Endometrial microvascular endothelial cells (primary cell): ENCODE measurements around the gene COL4A1. TPM values are rescaled to one million over a fixed set of nuclear protein-coding genes. Genes with fewer than 3 reads are reported as not detected.

Source experiments
- in situ Hi-C: cut with HindIII; loops from 2 replicates; pipeline ENCODE4 v1.10.0; 2017; ENCODE audit warnings: low sequenced_read_pairs, low pct_unique_long_range_greater_than_20kb; ENCODE audit errors: inconsistent ontology term
- total RNA-seq: library from RNA; depleted of rRNA; stranded (reverse); fragments of >200 nt; gene quantifications from one replicate; pipeline ENCODE4 v1.2.3, GENCODE V29; 2015; ENCODE audit errors: inconsistent ontology term

The COL4A1 gene
- total RNA-seq, 1 donor from 2014 or later: 568 TPM

DNA sequence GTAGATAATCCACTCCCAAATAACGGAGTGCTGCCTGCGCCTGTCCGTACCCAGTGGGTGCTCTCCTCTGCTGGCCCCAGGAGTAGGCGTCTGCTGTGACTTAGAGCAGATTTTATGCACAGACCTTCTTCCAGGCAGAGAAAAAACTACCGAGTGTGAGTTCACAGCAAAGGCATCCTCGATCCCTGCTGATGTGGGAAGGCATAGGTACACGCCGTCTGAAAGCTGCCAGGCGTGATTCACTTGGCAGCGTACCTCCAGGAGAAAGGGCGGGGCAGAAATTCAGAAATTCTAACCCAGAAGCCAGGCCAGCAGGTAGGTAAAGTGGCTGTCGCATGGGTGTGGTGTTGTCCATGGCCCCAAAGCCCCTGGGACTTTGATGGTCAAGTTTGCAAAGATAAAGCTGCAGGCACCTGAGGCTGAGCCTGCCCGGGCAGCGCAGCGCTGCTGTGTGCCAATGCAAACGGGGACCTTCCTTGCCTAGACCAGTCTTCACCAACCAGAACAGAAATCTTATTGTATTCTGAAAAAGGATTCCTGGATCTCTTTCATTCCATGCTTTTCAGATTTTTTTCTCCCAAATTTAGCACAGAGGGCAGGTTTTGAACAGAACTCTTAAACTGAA lies 36.4 kb upstream of the COL4A1 start:
- in situ Hi-C loops: no loop called here

DNA sequence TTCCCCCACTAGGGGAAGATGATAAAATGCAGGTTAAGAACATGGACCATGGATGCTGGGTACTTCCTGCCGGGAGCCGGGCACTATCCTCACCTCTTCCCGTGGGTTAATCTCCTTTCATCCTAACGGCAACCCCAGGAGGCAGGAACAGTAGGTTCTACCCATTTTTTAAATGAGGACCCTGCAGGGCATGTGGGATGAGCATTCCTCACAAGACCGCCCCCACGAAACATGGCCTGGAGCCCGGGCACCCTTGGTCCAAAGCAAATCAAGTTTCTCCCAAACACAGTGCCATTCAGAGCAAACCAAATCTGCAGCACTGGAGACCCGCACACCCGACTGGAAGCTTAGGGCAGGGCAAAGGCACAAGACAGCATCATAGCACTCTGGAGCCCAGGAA lies 35.5 kb upstream of the COL4A1 start:
- in situ Hi-C loops: no loop called here

- in situ Hi-C loops: no loop called here
These were observed 34.7 kb upstream of the COL4A1 start for GRCh38 chr13:110341445-110342244.

DNA sequence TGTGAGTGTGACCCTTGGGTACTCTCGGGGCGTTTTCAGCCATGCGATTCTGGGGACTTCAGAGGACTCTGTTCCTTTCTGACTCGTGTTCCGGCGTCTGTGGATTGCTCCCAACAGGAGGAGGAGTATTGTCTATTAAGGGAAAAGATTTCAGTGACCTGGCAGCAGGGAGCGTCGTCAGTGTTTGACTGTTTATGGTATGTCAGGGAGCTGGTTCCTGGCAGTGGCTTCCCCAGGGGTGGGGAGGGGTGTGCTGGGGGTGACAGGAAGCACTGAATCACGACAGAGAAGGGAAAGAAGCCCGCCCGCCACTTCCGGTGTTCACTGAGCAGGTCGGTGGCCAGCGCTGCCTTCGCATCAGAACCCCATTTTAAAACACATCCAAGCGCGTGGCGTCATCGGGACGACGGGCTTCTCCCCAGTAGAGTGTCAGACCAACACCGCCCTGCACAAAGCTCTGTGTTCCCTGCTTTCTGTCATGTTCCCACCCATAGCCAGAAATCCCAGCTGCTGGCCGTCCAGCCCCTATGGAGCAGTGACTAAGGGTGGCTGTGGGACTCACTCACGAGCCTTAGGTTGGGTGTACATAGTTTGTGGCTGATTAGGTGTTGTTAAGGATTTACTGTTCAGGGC lies 34.0 kb upstream of the COL4A1 start:
- in situ Hi-C loops: no loop called here

DNA sequence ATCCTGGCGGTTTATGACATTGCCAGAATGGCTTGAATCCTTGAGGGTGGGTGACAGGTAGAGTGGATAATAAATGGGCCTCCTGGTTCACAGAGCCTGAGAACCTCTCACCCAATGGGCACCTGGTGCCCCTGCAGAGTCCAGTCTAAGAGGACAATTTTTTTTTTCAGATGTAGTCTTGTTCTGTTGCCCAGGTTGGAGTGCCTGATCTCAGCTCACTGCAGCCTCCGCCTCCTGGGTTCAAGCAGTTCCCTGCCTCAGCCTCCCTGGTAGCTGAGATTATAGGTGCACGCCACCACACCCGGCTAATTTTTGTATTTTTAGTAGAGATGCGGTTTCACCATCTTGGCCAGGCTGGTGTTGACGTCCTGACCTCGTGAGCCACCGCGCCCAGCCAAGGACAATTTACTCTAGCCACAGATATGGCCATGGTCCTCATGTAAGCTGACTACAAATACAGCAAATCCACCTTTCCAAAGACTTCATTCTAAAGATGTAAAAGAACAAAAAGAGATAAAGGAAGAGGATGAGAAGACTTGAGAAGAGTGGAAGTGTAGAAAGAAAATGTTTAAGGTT lies 33.1 kb upstream of the COL4A1 start:
- in situ Hi-C loops: no loop called here

GRCh38 chr13:110339263-110339662 lies 32.3 kb upstream of the COL4A1 start:
- in situ Hi-C loops: no loop called here

GRCh38 chr13:110338441-110339101 lies 31.6 kb upstream of the COL4A1 start:
- in situ Hi-C loops: no loop called here

GRCh38 chr13:110337247-110337646 lies 30.3 kb upstream of the COL4A1 start:
- in situ Hi-C loops: no loop called here

- in situ Hi-C loops: no loop called here
These were observed 29.7 kb upstream of the COL4A1 start for GRCh38 chr13:110336681-110337080.

DNA sequence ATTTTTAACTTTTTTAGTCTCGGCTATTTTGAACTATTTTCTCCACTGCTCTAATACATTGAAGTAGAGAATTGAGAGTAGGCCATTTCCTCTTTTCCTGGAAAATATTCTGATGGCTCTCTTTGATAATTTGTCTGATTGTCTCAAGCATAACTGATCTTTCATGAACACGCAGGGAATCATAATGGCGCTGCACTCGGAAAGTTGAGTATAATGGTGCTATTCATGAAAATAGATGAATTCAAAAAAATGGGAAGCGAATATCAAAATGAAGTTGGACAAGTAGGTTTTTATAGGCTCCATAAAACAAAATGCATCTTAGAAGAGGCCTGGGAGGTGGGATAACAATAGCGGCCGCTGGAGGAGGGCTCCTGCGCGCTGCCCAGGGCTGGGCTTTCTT lies 29.2 kb upstream of the COL4A1 start:
- in situ Hi-C loops: no loop called here

DNA sequence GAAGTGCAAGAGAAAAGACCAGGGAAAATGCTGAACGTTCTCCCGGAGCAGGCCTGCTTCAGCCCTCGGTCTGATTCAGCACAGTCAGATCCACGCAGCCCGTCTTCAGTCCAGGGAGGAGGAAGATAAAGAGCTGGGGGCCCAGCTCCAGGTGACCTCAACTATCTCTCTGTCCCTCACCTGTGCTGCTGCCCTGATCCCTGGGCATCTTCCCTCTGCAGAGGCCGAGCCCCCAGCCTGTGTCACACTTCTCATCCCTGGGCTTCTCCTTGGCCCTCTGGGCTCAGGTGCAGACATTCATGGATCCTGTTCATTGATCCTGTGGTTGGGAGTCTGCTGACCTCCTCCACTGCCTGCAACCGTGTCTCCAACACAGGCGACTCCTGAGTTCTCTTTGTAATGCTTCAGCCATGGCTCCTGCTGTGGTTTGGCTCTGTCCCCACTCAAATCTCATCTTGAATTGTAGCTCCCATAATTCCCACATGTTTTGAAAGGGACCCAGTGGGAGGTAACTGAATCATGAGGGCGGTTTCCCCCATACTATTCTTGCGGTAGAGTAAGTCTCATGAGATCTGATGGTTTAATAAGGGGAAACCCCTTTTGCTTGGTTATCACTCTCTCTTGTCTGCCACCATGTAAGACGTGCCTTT lies 28.0 kb upstream of the COL4A1 start:
- in situ Hi-C loops: no loop called here

DNA sequence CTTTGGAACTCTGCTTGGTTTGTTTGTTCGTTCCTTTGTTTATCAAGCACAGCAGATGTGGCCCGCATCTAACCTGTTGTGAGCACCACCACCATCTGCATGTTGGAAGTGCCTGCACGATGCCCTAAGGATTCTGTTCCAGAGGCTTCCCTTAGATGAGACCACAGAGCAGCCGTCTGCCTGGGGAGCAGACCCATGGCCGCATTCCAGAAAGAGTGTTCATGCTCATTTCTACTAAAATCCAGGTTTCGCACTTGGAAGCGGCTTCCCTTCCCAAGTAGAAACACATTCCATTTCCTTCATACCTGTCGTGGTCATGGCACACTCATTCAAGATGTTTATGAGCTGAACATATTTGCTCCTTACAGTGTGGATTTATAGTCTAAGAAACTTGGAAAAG lies 27.3 kb upstream of the COL4A1 start:
- in situ Hi-C loops: no loop called here

- in situ Hi-C loops: no loop called here
These were observed 26.9 kb upstream of the COL4A1 start for GRCh38 chr13:110333837-110334236.

- in situ Hi-C loops: no loop called here
These were observed 25.8 kb upstream of the COL4A1 start for GRCh38 chr13:110332750-110333149.

DNA sequence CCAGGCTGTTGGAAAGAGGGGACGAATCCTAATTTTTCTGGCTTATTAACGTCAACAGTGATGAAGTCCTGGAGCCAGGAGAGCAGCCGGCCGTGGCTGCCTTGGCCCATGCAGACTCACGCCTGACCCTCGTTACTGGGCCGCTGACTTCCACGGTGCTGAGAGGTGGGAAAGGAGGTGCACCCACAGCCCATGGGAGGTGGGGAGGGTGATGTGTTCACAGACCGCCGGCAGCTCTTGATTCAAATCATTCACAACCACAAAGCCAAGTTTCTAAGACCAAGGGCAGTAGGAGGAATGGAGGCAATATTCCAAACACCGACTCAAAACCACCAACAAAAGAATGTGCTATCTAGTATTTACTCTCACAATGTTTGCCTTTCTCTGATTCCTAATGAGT lies 24.4 kb upstream of the COL4A1 start:
- in situ Hi-C loops: no loop called here

- in situ Hi-C loops: no loop called here
These were observed 23.6 kb upstream of the COL4A1 start for GRCh38 chr13:110330491-110331011.

DNA sequence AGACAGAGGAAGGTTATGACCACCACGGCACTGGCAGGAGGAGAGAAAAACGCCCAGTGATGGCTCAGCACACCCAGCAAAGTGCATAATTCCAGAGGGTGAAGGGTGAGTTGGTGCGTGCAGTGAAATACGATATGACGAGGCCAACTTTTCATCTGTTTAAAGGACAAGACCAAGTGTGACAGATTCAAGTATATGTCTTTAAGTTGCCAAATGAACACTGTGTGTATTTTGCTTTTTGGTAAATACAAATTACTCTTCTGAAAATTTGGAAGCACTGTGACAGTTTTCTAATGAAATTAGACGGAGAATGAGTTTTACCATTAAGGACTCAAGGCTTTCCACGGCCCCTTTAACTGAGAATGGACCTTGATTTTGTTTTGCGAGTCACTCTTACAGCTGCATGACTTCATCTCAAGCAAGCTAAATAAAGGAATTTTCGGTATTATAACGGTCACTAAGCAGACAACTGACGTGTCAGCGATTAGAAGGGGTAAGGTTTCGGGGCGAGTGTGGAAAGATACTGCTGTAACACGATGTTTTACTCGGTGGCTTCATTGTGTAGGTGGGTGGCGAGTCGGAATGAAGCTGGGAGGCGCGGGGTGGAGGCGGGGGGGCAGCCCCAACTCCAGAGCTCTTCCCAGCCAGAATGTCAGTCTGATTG lies 23.0 kb upstream of the COL4A1 start:
- in situ Hi-C loops: no loop called here

DNA sequence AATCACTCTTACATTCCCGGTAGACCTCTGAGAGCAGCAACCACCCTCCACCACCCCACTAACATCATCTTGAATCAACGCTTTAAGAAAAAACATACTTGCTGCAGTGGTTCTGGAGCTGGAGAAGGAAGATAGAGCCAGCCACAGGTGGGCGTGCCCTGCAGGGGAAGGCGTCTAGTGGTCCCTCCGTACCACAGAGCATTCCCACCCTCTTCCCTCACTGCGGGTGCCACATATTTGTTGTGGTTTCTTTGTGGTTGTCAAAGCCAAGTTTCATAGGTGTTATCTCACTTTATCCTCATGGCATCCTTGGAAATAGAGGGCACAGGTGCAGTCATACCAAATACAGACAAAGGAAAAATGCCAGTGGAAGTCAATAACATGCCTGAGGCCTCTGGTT lies 22.3 kb upstream of the COL4A1 start:
- in situ Hi-C loops: no loop called here
